SK-N-MC (cell line): Measurements from ENCODE around the gene CEP162.

Source experiments
- EZH2 ChIP-seq: fragments of 200-600 bp; sonication (generic); IDR thresholded peaks from one replicate; pipeline ENCODE4 v1.6.1; 2017; ENCODE audit warnings: antibody characterized with exemption
- POLR2AphosphoS5 ChIP-seq: IDR thresholded peaks from 2 replicates; pipeline ENCODE4 v1.6.1; 2012; ENCODE audit warnings: mild to moderate bottlenecking, low read depth, low read length, borderline replicate concordance

GRCh38 chr6:84258268-84258667 is 30.8 kb upstream of the CEP162 start:
- TF ChIP-seq POLR2AphosphoS5, result no peak
- TF ChIP-seq EZH2, result no peak
